ENCODE measurements around the gene GIMAP2.

GIMAP2 gene

GRCh38 chr7:150716939-150717338, 31.4 kb downstream of the GIMAP2 start:
- FAIRE-seq (no peak), DNase-seq (ENCODE audit: insufficient read length, low spot score) (no peak)
- no peak for TF ChIP-seq CTCF (IDR thresholded peaks at IDR 0.05; ENCODE audit: insufficient read depth, missing control alignments)

- FAIRE-seq = no peak
- no peak for DNase-seq (ENCODE audit: insufficient read length, low spot score)
- TF ChIP-seq CTCF (IDR thresholded peaks at IDR 0.05; ENCODE audit: insufficient read depth, missing control alignments) = no peak
Measured at GRCh38 chr7:150717814-150718420, 32.4 kb downstream of the GIMAP2 start.

GRCh38 chr7:150719436-150719835, 33.9 kb downstream of the GIMAP2 start:
- FAIRE-seq (no peak), DNase-seq (ENCODE audit: insufficient read length, low spot score) (no peak)
- no peak for TF ChIP-seq CTCF (IDR thresholded peaks at IDR 0.05; ENCODE audit: insufficient read depth, missing control alignments)

GRCh38 chr7:150719960-150720891, 34.7 kb downstream of the GIMAP2 start:
- no peak for TF ChIP-seq CTCF (IDR thresholded peaks at IDR 0.05; ENCODE audit: insufficient read depth, missing control alignments)
- FAIRE-seq = no peak
- DNase-seq (ENCODE audit: insufficient read length, low spot score) = no peak

- no peak for TF ChIP-seq CTCF (IDR thresholded peaks at IDR 0.05; ENCODE audit: insufficient read depth, missing control alignments)
- DNase-seq (ENCODE audit: insufficient read length, low spot score) (no peak), FAIRE-seq (no peak)
Measured at GRCh38 chr7:150721970-150722373, 36.5 kb downstream of the GIMAP2 start.

- no peak for TF ChIP-seq CTCF (IDR thresholded peaks at IDR 0.05; ENCODE audit: insufficient read depth, missing control alignments)
- no peak for FAIRE-seq
Measured at GRCh38 chr7:150722431-150722931, 37.0 kb downstream of the GIMAP2 start.

More at GRCh38 chr7:150722431-150722931, 37.0 kb downstream of the GIMAP2 start:
- DNase-seq (ENCODE audit: insufficient read length, low spot score) = no peak
